ENCODE data around the gene DPYSL4.

Gene DPYSL4

DNA sequence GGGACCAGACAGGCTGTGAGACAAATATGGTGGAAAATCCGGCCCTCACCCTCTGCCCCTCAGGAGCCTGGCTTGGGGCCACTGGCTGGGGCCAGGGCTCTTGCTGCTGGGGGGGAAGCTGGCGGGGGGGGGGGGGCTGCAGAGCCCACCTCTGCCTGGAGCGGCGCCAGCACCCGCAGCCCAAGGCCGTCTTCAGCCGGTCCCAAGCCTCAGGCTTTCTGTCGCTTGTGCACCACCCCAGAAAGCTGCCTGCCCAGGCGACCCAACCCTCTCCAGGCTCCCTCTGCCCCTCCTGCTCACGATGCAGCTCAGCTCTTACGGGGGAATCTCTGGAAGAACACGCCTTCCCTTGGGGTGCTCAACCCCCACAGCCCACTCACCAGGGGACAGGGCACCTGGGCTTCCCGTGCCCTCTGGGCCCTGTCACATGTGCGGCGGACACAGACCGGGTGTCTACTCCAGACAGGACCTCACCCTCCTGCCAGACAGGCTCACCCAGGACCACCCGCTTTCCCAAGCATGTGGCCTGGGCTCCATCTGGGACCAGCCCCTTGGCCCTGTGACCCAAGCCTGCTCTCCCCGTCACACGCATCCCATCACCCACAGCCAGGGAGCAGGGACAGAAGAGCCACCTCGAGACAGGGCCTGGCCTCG lies 43.9 kb downstream of the DPYSL4 start:
- no peak for DNase-seq

DNA sequence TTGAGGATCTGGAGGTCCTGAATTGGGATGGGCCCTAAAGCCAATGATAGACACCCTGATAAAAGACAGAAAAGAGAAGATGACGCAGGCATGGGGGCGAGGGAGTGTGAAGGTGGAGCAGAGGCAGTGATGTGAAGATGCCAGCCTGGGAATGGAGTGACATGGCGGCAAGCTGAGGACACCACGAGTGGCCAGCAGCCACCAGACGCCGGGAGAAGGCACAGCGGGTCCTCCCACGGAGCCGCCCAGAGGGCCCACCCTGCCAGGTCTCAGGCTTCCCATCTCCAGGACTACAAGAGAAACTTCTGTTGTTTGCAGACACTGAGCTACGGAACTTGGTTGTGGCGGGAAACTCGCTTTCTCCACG lies 44.9 kb downstream of the DPYSL4 start:
- no peak for DNase-seq

DNA sequence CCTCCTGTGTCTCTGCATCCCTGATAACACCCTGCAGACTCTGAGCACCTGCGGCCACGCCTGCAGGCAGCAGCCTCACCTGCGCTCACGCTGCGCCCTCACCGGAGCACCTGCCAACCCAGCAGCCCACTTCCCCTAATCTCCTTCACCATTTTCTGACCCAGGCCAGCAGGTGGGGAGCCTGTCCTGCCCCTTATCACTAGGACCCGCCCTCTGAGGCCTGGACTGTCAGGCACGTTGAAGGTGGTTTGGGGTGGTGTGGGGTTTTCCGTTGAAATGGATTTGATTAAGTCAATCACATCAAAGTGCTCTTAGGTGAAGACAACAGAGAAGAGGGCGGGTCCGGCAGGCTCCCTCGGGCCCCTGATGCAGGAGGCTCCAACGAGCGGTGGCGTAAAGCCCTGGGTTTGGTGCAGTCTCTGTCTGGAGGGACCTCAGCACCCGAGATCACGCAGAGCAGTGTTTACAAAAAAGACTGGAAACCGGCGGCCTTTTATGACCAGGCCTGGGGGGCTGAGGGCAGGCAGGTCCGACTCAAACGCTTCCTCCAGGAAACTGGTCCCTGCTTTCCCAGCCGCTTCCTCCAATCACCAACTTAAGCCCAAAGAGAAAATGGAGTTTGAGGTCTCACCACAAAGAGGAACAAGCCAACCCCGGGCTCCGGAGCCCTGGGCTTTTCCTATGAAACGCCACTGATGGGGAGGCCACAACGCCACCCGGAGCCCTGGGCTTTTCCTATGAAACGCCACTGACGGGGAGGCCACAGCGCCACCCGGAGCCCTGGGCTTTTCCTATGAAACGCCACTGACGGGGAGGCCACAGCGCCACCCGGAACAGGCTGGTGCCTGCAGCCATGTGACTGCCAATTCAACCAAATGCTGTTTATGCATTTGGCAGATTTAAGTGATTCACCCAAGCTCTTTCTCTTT lies 45.5 kb downstream of the DPYSL4 start:
- DNase-seq, result peak; percentile 36 to 39

DNA sequence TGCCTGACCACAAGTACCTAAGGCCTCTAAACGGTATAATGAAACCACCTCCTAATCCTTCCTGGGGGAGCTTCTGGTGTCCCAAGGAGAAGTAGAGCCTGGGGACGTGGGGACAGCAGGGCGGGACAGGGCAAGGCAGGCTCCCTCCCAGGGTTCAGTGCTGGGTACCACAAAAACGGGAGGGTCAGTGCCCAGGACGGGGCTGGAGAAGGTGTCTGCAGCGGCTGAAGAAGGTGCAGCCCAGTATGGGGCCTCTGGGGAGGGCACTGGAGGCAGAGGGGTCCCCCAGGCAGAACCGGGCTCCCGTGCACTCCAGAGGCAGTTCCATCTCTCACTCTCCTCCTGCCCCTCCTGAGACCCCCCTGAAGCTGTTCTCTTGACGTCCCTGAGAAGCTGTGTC lies 46.2 kb downstream of the DPYSL4 start:
- DNase-seq, result no peak

DNA sequence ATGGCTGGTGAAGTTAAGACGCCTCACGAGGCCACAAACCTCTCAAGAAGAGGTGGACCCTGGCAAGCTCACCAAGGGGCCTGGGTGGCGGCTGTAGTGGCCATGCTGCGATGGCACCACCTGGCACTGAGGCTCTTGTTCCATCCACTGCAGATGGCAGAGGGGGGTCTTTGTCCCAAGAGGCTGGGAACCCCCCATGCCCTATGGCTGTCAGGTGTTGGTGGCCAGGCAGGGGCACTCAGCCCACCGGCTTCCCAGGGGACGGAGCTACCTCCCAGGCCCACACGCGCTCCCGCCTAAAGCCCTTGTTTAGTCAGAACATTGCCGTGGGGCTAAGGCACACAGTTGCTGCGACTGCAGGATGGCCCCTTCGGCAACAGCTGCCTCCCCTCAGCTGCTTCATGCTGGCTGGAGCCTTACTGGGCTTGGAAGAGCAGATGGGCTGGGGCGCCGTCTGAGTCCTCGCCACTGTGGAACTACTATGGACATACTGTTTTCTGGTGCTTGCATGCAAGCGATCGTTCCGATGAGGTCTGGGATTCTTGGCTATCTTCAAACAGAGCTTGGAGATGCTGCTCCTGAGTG lies 46.8 kb downstream of the DPYSL4 start:
- no peak for DNase-seq

DNA sequence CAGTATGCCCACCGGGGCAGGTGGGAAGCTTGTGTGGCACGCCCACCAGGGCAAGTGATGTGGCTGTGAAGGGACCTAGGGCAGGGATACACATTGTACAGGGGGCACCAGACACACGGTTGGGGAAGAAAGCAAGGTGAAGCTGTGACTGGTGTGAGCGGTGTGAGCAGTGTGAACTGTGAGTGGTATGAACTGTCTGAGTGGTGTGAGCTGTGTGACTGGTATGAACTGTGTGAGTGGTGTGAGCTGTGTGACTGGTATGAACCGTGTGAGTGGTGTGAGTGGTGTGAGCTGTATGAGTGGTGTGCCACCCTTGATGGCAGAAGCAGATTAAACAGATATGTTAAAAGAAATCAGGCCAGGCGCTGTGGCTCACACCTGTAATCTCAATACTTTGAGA lies 48.1 kb downstream of the DPYSL4 start:
- DNase-seq, result no peak

DNA sequence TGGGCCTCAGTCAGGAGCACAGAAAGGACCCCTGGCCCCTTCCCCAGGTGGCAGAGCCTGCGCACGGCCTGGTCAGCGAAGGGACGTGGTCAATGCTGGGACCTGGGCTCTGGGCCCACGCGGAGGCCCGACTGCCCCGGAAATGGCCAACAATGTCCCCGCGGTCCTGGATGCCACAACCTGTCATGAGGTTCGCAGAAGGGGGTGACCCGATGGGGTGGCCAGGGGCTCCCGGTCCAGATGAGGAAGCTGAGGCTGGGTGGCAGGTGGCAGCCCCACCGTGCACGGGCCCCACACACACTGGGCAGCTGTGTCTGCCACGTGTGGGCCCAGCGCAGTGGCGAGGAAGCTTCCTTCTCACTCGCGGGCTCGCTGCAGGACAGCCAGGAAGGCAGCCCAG lies 49.4 kb downstream of the DPYSL4 start:
- DNase-seq, result no peak

DNA sequence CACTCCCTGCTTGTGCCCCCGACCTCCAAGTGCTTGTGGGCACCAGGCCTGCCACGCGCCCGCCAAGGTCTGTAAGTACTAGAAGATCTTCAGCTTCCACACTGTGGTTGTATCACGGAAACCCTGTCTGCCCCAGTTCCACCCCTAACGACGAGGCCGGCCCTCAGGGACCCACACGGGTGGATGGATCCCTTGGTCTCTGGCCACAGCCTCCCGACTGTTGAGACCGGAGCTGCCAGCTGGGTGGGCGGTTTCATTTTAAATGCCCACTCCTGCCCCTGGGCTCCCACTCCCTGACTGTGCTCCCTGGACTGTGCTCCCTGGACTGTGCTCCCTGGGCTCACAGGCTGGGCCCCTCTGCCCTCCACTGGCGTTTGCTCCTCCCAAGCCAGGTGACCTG lies 50.1 kb downstream of the DPYSL4 start:
- no peak for DNase-seq

DNA sequence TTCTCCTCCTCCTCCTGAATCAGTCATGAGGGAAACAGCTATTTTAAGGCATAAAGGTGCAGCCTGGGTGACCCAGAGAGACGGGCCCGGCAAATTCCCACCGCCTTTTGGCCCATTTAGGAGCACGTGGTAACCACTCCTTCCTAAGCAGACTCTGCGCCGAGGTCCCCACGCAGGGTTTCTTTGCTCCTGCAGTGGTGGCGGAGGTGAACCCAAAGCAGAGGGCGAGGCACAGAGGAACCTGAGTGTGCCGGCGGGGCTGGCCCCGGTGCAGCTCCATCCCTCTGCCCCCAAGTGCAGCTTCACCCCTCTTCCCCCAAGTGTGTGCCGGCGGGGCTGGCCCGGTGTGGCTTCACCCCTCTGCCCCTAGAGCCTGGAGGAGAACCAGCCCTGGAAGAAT lies 50.6 kb downstream of the DPYSL4 start:
- no peak for DNase-seq

DNA sequence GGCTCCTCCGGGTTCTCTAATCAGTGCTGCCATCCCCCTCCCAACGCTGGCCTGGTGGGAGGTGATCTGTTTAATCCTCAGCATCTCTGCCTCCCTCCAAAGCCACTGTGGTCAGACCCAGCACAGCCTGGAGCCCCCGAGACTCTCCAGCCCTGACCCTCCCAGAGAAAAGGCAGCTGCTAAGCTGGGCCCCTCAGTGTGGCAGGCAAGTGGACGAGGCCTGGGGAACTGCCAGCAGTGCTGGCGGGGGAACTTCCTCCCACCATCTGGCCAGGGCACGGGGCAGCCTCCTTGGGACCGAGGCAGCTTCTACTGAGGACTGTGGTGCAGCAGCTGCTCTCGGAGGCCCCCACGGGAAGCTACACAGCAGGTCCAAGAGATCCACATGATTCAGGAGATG lies 51.1 kb downstream of the DPYSL4 start:
- no peak for DNase-seq

DNA sequence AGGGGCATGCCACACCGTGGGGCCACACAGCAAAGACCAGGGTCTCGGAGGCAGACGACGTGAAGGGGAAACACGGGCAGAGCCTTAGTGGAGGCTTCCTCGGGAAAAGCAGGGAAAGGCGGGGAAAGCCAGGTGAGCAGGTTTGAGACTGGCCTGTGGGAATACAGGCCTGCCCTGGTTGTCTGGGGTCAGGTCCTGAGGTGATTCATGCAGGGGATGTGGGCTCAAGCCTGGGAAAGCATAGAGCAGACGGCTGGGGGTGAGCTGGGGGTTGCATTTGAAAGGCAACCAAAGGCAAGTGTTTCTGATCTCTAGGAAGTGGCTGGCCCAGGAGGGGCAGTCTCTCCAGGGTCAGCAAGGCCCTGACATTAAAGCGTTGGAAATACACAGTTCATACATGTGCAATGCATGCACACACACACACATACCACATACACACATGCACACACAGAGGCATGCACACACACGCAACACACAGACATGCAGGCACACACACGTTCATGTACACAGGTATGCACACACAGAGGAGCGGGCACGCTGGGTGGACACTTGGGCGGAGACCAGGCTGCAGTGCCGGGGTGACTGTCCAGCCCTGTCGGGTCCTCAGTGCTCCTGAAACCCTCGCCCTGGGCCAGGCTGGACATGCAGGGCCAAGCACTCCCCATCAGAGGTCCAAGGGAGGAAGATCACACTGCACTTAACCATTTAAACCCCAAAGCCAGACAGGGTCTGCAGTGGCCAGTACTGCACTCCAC lies 51.8 kb downstream of the DPYSL4 start:
- DNase-seq, result no peak

DNA sequence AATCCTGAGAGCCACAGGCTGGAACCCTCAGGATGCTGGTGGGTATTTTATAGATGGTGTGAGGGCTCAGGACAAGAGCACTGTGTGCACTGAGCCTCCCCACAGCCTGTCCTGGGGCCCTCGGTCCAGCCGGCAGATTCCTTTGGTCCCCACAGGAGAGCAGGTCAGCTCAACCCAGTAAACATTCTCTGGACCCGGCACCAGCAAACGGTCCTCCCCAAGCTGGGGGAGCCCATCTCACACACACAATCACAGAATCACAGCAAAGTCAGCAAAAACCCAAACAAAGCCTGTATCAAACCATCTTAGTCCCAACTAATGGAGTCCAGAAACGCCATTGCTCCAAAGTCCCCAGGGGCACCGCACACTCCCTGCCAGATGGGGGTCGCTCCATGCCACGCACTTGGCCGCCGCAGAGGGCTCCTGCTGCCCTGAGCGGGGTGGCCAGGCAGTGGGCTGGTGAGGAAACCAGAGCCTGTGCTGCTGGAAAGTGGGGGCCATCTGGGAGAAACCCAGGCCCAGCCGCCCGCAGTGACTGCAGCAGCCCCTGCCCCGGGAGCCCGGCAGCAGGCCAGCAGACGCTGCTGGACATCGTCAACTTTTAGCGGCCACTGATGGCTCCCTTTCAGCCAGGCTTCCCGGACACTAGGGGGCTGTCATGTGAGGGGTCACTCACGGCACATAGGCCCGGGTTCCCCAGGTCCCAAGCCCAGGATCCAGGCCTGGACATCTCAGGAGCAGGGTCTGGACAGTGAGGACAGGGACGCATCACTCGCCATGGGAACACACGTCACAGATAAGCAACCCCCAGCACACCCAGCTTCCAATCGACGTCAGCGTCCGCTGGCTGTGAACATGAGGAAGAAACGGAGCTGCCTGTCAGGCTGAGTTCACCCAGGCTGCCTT lies 52.6 kb downstream of the DPYSL4 start:
- DNase-seq, result no peak

DNA sequence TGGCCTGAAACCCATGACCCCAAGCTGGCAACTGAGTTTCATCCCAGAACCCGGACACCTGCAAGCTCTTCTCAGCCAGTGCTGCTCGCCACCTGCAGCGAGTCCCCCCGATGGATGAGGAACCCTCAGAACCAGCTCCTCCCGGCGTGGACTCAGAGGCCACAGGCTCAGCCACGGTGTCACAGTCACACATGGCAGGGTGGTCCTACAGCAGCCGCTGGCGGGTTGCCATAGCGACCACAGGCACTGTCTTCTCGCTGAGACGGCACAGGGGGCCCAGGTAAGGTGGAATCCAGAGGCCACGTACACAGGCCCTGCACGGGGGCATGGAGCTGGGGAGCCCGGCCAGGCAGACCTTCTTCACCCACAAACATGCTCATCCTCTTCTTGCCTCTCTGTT lies 53.4 kb downstream of the DPYSL4 start:
- no peak for DNase-seq

DNA sequence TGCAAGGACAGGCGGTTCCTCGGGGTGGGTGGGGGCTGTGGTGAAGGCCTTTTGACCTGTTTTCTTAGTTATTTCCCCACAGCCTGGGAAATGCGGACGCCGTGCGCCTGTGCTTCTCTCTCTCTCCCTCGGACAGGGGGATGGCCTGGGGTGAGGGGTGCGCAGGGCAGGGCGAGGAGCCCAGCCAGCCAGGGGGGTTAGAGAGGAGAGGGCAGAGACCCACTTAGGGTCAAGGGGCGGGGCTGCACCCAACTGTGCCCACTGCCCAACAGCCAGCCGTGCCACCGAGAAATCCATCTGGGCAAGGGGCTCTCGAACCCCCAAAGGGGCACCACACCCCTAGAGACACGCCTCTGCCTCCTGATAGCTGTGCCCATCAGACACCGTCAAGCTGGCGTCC lies 53.8 kb downstream of the DPYSL4 start:
- no peak for DNase-seq

DNA sequence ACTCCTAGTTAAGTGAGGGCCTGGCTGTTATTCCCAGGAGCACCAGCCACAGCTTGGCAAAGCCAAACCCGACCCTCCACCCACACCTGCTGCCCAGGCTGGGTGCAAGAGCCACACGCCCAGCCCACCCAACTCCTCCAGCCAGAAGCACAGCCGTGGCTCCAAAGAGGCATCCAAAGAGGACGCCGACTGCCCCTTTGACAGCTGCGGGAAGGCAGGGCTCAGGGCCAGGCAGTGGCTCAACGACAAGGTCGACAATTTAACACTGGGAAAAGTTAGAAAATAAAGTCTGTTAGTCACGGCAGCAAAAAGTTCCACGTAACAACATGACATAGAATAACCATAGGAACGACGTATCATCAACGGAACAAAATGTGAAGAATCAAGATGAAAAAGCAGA lies 54.3 kb downstream of the DPYSL4 start:
- no peak for DNase-seq

DNA sequence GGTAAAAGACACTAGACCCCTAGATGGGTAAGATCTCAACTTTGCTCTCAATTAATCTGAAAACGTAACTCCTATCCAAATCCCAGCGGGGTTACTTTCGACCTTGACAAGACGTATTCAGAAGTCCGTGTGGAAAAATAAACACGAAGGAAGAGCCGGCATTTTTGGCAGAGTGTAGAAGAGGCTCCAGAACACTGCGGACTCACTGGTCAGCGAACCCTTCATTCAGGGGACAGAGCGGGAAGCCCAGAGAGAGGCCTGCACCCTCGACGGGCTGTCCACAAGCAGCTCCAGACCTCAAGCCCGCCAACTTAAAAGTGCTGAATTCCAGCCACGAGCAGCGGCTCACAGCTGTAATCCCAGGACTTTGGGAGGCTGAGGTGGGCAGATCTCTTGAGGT lies 54.7 kb downstream of the DPYSL4 start:
- no peak for DNase-seq

DNA sequence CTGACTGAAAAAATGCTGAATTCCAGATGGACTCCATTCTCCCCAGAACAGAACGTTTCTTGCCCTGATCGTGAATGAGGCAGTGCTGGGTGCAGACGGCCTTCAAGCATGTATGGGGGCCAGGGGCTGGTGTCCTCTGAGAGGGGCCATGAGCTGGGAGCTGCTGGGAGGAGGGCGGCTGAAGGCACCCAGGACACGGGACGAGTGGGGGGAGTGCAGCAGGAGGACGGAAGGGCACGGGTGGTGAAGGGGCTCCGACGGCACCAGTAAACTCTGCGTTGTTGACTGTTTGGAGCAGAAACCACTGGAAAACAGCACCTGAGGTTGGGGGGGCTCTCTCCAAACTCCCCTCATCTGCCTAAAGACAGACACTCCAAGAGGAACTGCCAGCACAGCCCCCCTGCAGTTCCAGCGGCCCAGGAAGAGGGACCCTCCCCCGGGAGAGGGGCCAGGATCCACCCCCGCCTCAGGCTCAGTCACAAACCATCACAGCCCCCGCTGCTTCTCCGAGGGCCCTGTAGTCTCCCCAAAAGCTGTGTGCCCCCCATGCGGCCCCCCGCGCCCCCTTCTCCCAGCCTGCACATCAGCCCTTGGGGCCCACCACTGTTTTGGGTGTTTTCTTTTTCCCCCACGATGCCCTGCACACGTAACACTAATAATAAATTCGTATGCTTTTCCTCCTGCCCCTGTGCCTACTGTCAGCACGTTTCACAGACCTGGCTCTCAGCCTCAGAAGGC lies 55.5 kb downstream of the DPYSL4 start:
- no peak for DNase-seq

DNA sequence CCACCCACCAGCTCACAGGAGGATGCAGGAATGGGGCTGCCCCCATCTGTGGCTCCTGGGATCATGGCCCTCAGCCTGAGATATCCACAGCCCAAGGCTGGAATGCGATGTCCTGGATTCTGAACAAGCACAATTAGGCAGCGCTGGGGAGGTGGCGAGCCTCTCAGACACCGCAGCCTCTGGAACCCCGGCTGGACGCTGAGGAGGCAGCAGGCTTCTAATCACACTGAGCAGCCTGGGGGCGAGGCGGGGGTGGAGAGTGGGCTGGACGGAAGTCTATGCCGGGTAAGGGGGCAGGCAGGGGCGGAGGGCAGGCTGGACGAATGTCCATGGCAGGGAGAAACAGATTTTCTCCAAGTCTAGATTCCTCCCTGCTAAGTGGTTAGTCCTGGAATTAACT lies 56.4 kb downstream of the DPYSL4 start:
- DNase-seq, result no peak

DNA sequence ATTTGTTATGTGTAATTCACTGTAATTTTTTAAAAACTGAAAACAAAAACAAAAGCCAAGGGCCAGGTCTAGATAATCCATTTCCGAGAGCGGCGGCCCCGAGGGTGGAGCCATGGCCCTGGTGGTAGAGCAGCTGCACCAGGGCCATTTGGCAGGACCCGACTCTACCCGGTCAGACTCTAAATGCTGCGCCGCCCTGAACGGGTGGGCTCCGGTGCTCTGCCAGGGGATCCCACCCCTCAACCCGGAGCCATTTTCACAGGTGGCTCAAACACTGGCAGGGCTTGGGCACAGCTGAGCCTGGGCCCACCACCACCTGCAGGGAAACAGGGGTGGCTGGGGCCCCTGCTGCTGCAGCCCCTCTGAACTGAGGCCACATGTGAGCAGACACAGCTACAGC lies 56.9 kb downstream of the DPYSL4 start:
- no peak for DNase-seq

DNA sequence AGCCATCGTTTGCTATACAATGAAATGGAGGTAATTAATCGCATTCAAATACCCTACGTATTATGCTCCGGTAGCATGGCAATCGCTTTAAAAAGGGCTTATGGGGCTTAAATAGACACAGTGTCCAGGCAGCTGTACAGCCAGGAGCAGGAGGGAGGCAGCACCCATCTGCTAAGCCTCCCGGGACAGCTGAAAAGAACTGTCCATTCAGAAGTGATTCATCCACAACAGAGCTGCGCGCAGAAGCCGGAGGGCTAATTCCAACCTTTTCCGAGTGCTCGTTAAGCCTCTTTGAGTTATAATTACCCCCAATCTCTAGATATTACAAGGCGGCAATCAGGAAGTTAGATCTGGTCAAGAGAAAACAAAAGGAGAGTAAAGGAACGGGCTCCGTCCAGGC lies 58.3 kb downstream of the DPYSL4 start:
- DNase-seq, result no peak

DNA sequence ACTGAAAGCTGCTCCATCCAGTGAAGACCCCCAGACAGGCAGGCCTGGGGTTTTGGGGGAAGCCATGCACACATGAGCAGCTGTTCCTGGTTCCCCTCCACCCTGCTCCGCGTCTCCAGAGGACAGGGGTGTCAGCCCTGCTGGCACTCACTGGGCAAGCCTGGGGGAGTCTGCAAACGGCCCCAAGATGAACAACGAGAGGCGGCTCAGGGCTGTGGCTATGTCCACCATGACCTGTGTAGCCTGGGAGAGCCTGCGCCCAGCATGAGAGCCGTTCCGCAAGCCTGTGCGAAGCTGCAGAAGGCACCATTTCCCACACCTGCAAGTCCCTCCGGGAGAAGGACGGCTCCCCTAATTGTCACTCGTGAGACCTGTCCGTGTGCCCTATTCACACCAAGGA lies 59.5 kb downstream of the DPYSL4 start:
- no peak for DNase-seq

DNA sequence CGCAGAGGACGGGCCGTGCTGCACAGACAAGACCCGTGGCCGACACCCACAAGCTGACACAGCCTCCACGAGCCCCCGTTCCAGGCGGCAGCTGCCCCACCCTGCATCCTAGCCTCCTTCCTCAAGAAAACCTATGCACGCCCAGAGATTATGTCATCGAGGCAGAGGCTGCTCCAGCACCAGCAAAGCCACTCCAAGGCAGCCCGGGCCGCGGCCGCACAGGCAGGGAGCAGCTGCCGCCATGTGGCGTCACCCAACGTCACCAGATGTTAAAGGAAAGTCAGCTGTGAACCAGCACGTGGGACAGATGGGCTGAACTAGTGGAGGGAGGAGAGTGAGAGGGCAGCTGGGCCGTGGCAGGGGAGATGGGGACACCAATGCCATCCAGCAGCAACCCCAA lies 61.2 kb downstream of the DPYSL4 start:
- no peak for DNase-seq
